ENCODE data around the gene TRIM49C.
"Not testable (repeated sequence)": the region's sequence is repeated elsewhere in the genome, so short reads cannot be mapped to it uniquely, and the experiment has no call there.

TRIM49C gene, protein sequence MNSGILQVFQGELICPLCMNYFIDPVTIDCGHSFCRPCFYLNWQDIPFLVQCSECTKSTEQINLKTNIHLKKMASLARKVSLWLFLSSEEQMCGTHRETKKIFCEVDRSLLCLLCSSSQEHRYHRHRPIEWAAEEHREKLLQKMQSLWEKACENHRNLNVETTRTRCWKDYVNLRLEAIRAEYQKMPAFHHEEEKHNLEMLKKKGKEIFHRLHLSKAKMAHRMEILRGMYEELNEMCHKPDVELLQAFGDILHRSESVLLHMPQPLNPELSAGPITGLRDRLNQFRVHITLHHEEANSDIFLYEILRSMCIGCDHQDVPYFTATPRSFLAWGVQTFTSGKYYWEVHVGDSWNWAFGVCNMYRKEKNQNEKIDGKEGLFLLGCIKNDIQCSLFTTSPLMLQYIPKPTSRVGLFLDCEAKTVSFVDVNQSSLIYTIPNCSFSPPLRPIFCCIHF

DNA sequence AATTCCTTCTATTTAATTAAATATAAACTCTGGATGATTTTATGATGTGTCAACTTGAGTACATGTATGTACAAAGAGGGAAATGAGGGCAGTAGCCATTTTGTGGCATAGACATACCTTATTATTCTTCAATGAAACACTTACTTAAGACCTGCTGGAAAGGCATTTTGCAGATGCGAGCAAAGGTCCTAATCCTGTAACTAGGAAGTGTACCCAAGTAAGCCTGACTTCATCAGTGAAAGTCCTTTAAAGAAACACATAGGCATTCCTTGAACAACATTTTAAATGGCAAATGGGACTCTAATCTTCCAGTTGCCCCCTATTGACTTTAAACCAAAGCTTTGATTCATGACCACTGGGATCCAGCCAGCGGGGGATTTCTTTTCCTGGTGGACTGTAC is at the start of gene TRIM49C:
Gene TRIM49C, plus strand, starts transcription at position 301 of the 400 bp plus-strand sequence. CDS start 4,106 bp downstream, outside the sequence.
- FAIRE-seq: not testable (repeated sequence)

DNA sequence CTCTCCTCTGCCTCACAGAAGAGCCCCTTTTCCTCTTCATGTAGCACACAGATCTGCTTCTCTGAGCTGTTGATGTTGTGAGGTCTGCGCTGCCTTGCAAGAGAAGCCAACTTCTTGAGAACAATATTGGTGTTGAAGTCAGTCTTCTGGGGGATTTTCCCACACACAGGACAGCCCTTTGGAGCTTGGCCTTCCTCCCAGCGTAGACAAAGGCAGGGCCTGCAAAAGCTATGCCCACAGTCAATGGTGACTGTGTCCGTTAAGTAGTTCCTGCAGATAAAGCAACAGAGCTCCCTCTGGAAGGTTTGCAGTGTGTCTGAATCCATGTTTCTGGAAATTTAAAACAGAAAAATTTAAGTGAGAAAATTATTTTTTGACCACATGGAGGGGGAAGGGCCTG is 6.7 kb upstream of the TRIM49C start:
- FAIRE-seq: not testable (repeated sequence)

DNA sequence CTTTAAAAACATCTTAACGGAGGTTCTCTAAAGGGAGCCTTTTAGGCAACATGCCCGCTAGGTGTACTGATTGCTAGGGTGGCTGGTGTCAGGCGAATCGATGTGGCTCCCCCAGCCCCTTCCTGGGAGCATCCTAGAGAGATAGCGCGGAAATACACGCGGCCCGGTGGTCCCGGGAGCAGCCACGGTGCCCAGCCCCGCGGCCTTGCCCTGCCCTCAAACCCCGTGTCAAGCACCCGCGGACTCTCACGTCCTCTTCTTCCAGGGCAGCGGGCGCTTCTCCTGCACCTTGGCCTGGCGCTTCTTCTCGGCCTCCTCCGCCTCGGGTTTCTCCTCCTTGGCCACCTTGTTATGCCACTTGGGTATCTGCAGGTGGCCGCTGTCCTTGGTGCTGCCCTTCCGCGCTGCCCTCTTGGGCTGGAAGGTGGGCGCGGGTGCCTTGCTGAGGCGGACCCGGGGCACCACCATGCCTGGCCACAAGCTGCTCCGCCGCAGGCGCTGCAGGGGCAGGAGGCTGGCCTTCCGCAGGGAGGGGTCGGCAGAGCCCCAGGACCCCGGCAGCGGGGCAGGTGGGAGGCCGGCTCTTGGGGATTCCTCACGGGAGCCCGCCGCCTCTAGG is 20.8 kb downstream of the TRIM49C start:
- FAIRE-seq: not testable (repeated sequence)

DNA sequence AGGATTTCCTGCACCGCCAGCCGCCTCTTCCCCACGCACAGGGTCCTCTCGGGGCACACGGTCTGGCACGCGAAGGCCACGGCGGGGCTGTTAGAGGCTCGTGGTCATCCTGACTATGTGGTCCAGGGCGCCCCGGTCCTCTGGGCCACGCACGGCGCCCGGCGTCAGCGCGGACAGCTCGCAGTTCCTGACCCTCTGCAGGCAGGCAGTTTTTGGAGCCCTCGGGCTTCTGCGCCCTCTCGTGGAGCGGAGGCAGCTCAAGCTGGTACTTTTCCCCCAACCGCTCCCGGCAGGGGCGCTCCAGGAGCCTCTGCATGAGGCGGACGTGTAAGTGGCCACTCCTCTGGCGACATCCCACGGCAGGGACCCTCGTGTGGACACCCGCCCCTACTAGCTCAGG is 21.4 kb downstream of the TRIM49C start:
- FAIRE-seq: not testable (repeated sequence)

DNA sequence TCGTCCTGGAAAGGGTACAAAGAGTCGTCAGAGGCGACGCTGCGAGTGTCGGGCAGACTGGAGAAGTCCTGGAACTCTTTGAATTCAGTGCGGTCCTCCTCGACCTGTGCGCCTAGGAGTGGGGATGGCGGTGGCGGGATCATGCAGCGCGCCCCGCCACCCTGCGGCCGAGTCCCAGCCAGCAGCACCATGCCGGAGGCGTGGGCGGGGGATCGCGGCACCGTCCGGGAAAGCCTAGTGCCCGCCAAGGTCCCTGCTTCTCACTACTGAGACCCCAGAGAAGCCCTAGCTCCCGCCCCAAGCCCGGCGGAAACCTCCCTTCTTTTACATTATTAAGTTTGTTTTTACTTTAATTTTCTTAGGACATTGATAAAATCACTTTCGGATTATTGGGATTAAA is 22.6 kb downstream of the TRIM49C start:
- FAIRE-seq: not testable (repeated sequence)

DNA sequence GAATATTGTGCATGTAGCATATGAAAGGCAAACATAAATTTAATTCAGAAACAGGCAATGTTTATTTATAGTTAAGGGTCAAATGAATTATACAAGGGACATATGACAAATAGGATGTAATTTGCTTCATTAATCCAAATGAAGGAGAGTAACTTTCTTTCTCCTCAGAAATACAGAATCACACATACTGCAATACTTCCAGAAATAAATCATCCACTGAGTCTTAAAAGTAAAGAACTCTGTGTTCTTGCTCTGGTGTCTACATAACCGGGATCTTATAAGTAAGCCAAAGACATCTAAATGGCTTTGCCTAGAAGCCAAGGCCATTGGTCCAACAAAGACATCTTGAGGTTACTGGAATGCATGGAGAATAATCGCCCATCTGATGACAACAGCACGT is 54.7 kb downstream of the TRIM49C start, which contains the start of gene UBTFL1:
Gene UBTFL1, plus strand, starts transcription at position 301 of the 400 bp plus-strand sequence. Its CDS starts 0 bp downstream, at position 301.
- FAIRE-seq: not testable (repeated sequence)

DNA sequence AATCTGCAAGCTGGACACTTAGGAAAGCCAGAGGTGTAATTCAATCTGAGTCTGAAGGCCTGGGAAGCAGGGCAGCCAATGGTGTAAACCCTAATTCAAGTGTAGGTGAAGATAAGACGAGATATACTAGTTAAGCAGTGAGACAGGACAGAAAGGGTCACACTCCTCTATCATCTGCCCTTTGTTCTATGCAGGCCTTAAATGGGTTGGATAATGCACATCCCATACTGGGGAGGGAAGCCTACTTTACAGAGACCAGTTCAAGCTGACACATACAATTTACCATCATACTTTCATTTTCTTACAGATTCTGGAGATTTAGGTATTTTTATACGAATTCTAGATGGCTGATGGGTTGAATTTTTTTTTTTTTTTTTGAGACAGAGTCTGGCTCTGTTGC is 57.8 kb downstream of the TRIM49C start:
- not testable (repeated sequence) for FAIRE-seq

Measured in TTC549 (cell line).